H9 (cell line): ENCODE data around the gene DUSP15. TPM values are rescaled to one million over a fixed set of nuclear protein-coding genes. Genes with fewer than 3 reads are reported as not detected.

Experiments used
- DNase-seq: peaks from one replicate; pipeline ENCODE4 v3.0.0-alpha.2; 2017
- H2AFZ ChIP-seq: one replicate; pipeline ENCODE4 v1.6.1; 2013; ENCODE audit warnings: mild to moderate bottlenecking, low read length, control low read depth, moderate library complexity
- H2AK5ac ChIP-seq: 2 replicates; pipeline ENCODE4 v1.6.1; 2013; ENCODE audit warnings: low read length, control low read depth, mixed read lengths; ENCODE audit not compliant: insufficient read length
- H2BK120ac ChIP-seq: one replicate; pipeline ENCODE4 v1.6.1; 2013; ENCODE audit warnings: low read depth, mild to moderate bottlenecking, low read length, control low read depth, inconsistent platforms; ENCODE audit not compliant: poor library complexity, severe bottlenecking
- H2BK12ac ChIP-seq: 2 replicates; pipeline ENCODE4 v1.6.1; 2013; ENCODE audit warnings: low read length, control low read depth, mixed read lengths, low read depth; ENCODE audit not compliant: insufficient read length
- H2BK15ac ChIP-seq: 2 replicates; pipeline ENCODE4 v1.6.1; 2013; ENCODE audit warnings: low read depth, low read length, control low read depth
- H2BK20ac ChIP-seq: one replicate; pipeline ENCODE4 v1.6.1; 2013; ENCODE audit warnings: low read depth, mild to moderate bottlenecking, low read length, control low read depth, inconsistent platforms; ENCODE audit not compliant: poor library complexity, severe bottlenecking
- H2BK5ac ChIP-seq: 2 replicates; pipeline ENCODE4 v1.6.1; 2013; ENCODE audit warnings: low read length, control low read depth, mixed read lengths; ENCODE audit not compliant: insufficient read length
- H3K14ac ChIP-seq: 2 replicates; pipeline ENCODE4 v1.6.1; 2013; ENCODE audit warnings: low read length, control low read depth; ENCODE audit not compliant: insufficient read depth
- H3K18ac ChIP-seq: 2 replicates; pipeline ENCODE4 v1.6.1; 2013; ENCODE audit warnings: low read depth, mild to moderate bottlenecking, mixed read lengths, low read length, control low read depth; ENCODE audit not compliant: insufficient read length
- H3K23ac ChIP-seq: 2 replicates; pipeline ENCODE4 v1.6.1; 2013; ENCODE audit warnings: low read length, control low read depth, mixed read lengths, low read depth; ENCODE audit not compliant: insufficient read length
- H3K23me2 ChIP-seq: 2 replicates; pipeline ENCODE4 v1.6.1; 2013; ENCODE audit warnings: low read depth, mild to moderate bottlenecking, mixed read lengths, low read length, control low read depth; ENCODE audit not compliant: insufficient read length, poor library complexity, severe bottlenecking
- H3K27ac ChIP-seq: 2 replicates; pipeline ENCODE4 v1.5.1; 2013; ENCODE audit warnings: low read length, control low read depth, mixed read lengths, low read depth; ENCODE audit not compliant: insufficient read length
- H3K27me3 ChIP-seq: 2 replicates; pipeline ENCODE4 v1.6.1; 2013; ENCODE audit warnings: low read length, control low read depth, inconsistent platforms; ENCODE audit not compliant: insufficient read depth
- H3K4ac ChIP-seq: 2 replicates; pipeline ENCODE4 v1.6.1; 2013; ENCODE audit warnings: low read depth, mild to moderate bottlenecking, control low read depth, inconsistent platforms, low read length, moderate library complexity
- H3K4me1 ChIP-seq: 2 replicates; pipeline ENCODE4 v1.6.1; 2013; ENCODE audit warnings: low read length, control low read depth, inconsistent platforms; ENCODE audit not compliant: insufficient read depth
- H3K4me2 ChIP-seq: 2 replicates; pipeline ENCODE4 v1.6.1; 2013; ENCODE audit warnings: low read length, control low read depth, mixed read lengths; ENCODE audit not compliant: insufficient read length, insufficient read depth
- H3K56ac ChIP-seq: 2 replicates; pipeline ENCODE4 v1.6.1; 2013; ENCODE audit warnings: low read depth, mild to moderate bottlenecking, mixed read lengths, low read length, control low read depth; ENCODE audit not compliant: insufficient read length
- H3K79me1 ChIP-seq: 2 replicates; pipeline ENCODE4 v1.6.1; 2013; ENCODE audit warnings: low read depth, mild to moderate bottlenecking, moderate library complexity, low read length, control low read depth, inconsistent platforms; ENCODE audit not compliant: insufficient read depth, poor library complexity, severe bottlenecking
- H3K79me2 ChIP-seq: 2 replicates; pipeline ENCODE4 v1.6.1; 2013; ENCODE audit warnings: low read length, control low read depth, inconsistent platforms; ENCODE audit not compliant: insufficient read depth
- H3K9ac ChIP-seq: 2 replicates; pipeline ENCODE4 v1.6.1; 2013; ENCODE audit warnings: low read length, control low read depth, mixed read lengths; ENCODE audit not compliant: insufficient read length; ENCODE audit errors: extremely low read depth
- H3K9me3 ChIP-seq: one replicate; pipeline ENCODE4 v1.6.1; 2013; ENCODE audit warnings: low read depth, low read length, inconsistent platforms; ENCODE audit not compliant: control insufficient read depth
- H3T11ph ChIP-seq: one replicate; pipeline ENCODE4 v1.6.1; 2013; ENCODE audit warnings: mild to moderate bottlenecking, low read length, control low read depth, inconsistent platforms
- H4K20me1 ChIP-seq: one replicate; pipeline ENCODE4 v1.6.1; 2013; ENCODE audit not compliant: control insufficient read depth, insufficient read length, insufficient read depth
- H4K5ac ChIP-seq: 2 replicates; pipeline ENCODE4 v1.6.1; 2013; ENCODE audit warnings: low read depth, mild to moderate bottlenecking, mixed read lengths, low read length, control low read depth; ENCODE audit not compliant: insufficient read length
- H4K8ac ChIP-seq: replicated peaks from 2 replicates; pipeline ENCODE4 v1.6.1; 2013; ENCODE audit warnings: low read length, control low read depth, mixed read lengths, low read depth; ENCODE audit not compliant: insufficient read length
- H4K91ac ChIP-seq: 2 replicates; pipeline ENCODE4 v1.6.1; 2013; ENCODE audit warnings: low read depth, mild to moderate bottlenecking, moderate library complexity, mixed read lengths, low read length, control low read depth; ENCODE audit not compliant: insufficient read length
- H3K27ac Mint-ChIP-seq, 3 experiments: 2 replicates in 2 of 3; 3 replicates in 1 of 3; pipeline ENCODE4 v1.8.0; 2020 to 2021; ENCODE audit warnings: mixed read lengths in 3 of 3, mild to moderate bottlenecking in 1 of 3, moderate library complexity in 1 of 3
- H3K27me3 Mint-ChIP-seq: 2 replicates; pipeline ENCODE4 v1.8.0; 2021; ENCODE audit warnings: low read depth, mild to moderate bottlenecking, moderate library complexity, mixed read lengths
- H3K36me3 Mint-ChIP-seq, 3 experiments: 2 replicates in 2 of 3; 3 replicates in 1 of 3; pipeline ENCODE4 v1.8.0; 2020 to 2021; ENCODE audit warnings: low read depth in 3 of 3, mixed read lengths in 3 of 3; ENCODE audit not compliant: insufficient read depth in 1 of 3
- H3K4me1 Mint-ChIP-seq, 2 experiments: 2 replicates each; pipeline ENCODE4 v1.8.0; 2020; ENCODE audit warnings: mixed read lengths in 2 of 2
- H3K4me3 Mint-ChIP-seq, 2 experiments: 2 replicates in 1 of 2; 3 replicates in 1 of 2; pipeline ENCODE4 v1.8.0; 2020 to 2021; ENCODE audit warnings: mild to moderate bottlenecking in 2 of 2, mixed read lengths in 2 of 2, moderate library complexity in 1 of 2
- H3K9me3 Mint-ChIP-seq, 2 experiments: 2 replicates in 1 of 2; 3 replicates in 1 of 2; pipeline ENCODE4 v1.8.0; 2020; ENCODE audit warnings: mild to moderate bottlenecking in 2 of 2, mixed read lengths in 2 of 2, moderate library complexity in 1 of 2
- CTCF ChIP-seq: fragments of 200-600 bp; sonication (generic); conservative IDR thresholded peaks from 3 replicates; pipeline ENCODE4 v1.8.0; 2021; ENCODE audit warnings: antibody characterized with exemption, mild to moderate bottlenecking
- WGBS: extraction: QIAGEN DNeasy Blood & Tissue Kit; methylation state at CpG from one replicate; pipeline ENCODE4 v1.1.7; 2013; ENCODE audit warnings: missing lambda C conversion rate, low lambda C conversion rate, mixed read lengths; ENCODE audit not compliant: insufficient read length; ENCODE audit errors: extremely low coverage; 5-methylcytosine and 5-hydroxymethylcytosine counted together
- total RNA-seq: library from RNA; stranded (reverse); gene quantifications from 2 replicates; pipeline ENCODE4 v1.2.1, GENCODE V29; 2021

Gene DUSP15
- total RNA-seq, 1 experiment from 2014 or later, result 5.6 TPM

- no peak overlapping the region for H3T11ph ChIP-seq
- H3K4ac ChIP-seq, result no peak overlapping the region
- H3K56ac ChIP-seq, result no peak overlapping the region
- no peak overlapping the region for H3K4me3 Mint-ChIP-seq
- H3K36me3 Mint-ChIP-seq, result peaks cover 0 to 11% (median 4%) of the 10 kb centered on the region in 3 experiments; a peak in 4 of 7 replicates
- H3K14ac ChIP-seq, result no peak overlapping the region
- H3K18ac ChIP-seq, result no peak overlapping the region
- H2AK5ac ChIP-seq, result no peak overlapping the region
- peaks cover 9 to 14% of the 10 kb centered on the region in 2 experiments for H3K4me1 Mint-ChIP-seq
- no peak overlapping the region for H2AFZ ChIP-seq
- H3K23ac ChIP-seq, result no peak overlapping the region
- no peak for DNase-seq
- no peak overlapping the region for H2BK5ac ChIP-seq
- no peaks in the 10 kb centered on the region for H3K9me3 ChIP-seq
- no peak overlapping the region for H4K5ac ChIP-seq
- H2BK12ac ChIP-seq, result no peak overlapping the region
- no peak overlapping the region for H3K4me2 ChIP-seq
- no peak overlapping the region for H4K91ac ChIP-seq
- H3K79me1 ChIP-seq, result no peaks in the 10 kb centered on the region
- no peak overlapping the region for H3K27ac Mint-ChIP-seq
- no CpG with 5 or more reads among the region's 4 CpGs for WGBS
- no peak overlapping the region for H4K8ac ChIP-seq
- no peak overlapping the region for H3K9ac ChIP-seq
- no peaks in the 10 kb centered on the region for H3K27me3 Mint-ChIP-seq
- H3K79me2 ChIP-seq, result no peaks in the 10 kb centered on the region
- H3K23me2 ChIP-seq, result no peaks in the 10 kb centered on the region
- H3K27ac ChIP-seq, result no peak overlapping the region
- no peak for TF ChIP-seq CTCF
- H4K20me1 ChIP-seq, result no peaks in the 10 kb centered on the region
- H3K27me3 ChIP-seq, result no peaks in the 10 kb centered on the region
- H2BK15ac ChIP-seq, result no peak overlapping the region
- H3K9me3 Mint-ChIP-seq, result no peaks in the 10 kb centered on the region
- no peak overlapping the region for H2BK120ac ChIP-seq
- no peaks in the 10 kb centered on the region for H3K4me1 ChIP-seq
- H2BK20ac ChIP-seq, result no peak overlapping the region
Measured at GRCh38 chr20:31811198-31811597, 59.1 kb downstream of the DUSP15 start.

Other genes with a start within 250 kb of the DUSP15 start
- not detected in 2 replicates for gene COX4I2, start 232.6 kb downstream of the DUSP15 start, total RNA-seq
- gene BCL2L1, start 147.7 kb downstream of the DUSP15 start, total RNA-seq, result 105 and 109 TPM in 2 replicates
- gene TPX2, start 131.2 kb downstream of the DUSP15 start, total RNA-seq, result 161 TPM in 2 replicates
- gene MYLK2, start 51.2 kb downstream of the DUSP15 start, total RNA-seq, result 0.57 and 0.74 TPM in 2 replicates
- gene FOXS1, start 24.9 kb downstream of the DUSP15 start, total RNA-seq, result 0.22 TPM in 1 of 2 replicates, not detected in the other
- gene TTLL9, start 107 bp upstream of the DUSP15 start, total RNA-seq, result 0.13 and 0.20 TPM in 2 replicates
- 31.1 and 32.2 TPM in 2 replicates for gene PDRG1, start 81.5 kb upstream of the DUSP15 start, total RNA-seq
- 1.3 and 1.5 TPM in 2 replicates for gene XKR7, start 97.6 kb upstream of the DUSP15 start, total RNA-seq
- 4.6 and 5.2 TPM in 2 replicates for gene CCM2L, start 139.9 kb upstream of the DUSP15 start, total RNA-seq
- gene HCK, start 181.7 kb upstream of the DUSP15 start, total RNA-seq, result 1.7 and 1.8 TPM in 2 replicates
- gene TM9SF4, start 239.2 kb upstream of the DUSP15 start, total RNA-seq, result 59.4 and 62.3 TPM in 2 replicates